IPS-15b (cell line): ENCODE measurements around the gene CLDN6.

Experiments
- H3K27me3 ChIP-seq: one replicate; pipeline ENCODE4 v1.6.1; 2013; ENCODE audit warnings: low read length; ENCODE audit not compliant: control insufficient read depth, insufficient read depth
- H3K36me3 ChIP-seq: one replicate; pipeline ENCODE4 v1.6.1; 2013; ENCODE audit warnings: low read length; ENCODE audit not compliant: control insufficient read depth, insufficient read depth
- H3K4me1 ChIP-seq: one replicate; pipeline ENCODE4 v1.6.1; 2013; ENCODE audit warnings: mild to moderate bottlenecking, low read length; ENCODE audit not compliant: control insufficient read depth, insufficient read depth
- H3K4me3 ChIP-seq: one replicate; pipeline ENCODE4 v1.5.1; 2013; ENCODE audit warnings: low read depth, low read length
- H3K9ac ChIP-seq: one replicate; pipeline ENCODE4 v1.6.1; 2013; ENCODE audit warnings: low read depth, mild to moderate bottlenecking, low read length
- H3K9me3 ChIP-seq: one replicate; pipeline ENCODE4 v1.6.1; 2013; ENCODE audit warnings: mild to moderate bottlenecking, low read length; ENCODE audit not compliant: control insufficient read depth, insufficient read depth

Gene CLDN6

GRCh38 chr16:2976673-2977072, 41.3 kb downstream of the CLDN6 start:
- no peaks in the 10 kb centered on the region for H3K9me3 ChIP-seq
- no peak overlapping the region for H3K4me3 ChIP-seq
- H3K36me3 ChIP-seq = peaks cover 62% of the 10 kb centered on the region
- H3K27me3 ChIP-seq = no peaks in the 10 kb centered on the region
- H3K9ac ChIP-seq = no peak overlapping the region
- H3K4me1 ChIP-seq = peaks cover 2% of the 10 kb centered on the region

GRCh38 chr16:2976201-2976600, 41.8 kb downstream of the CLDN6 start:
- H3K36me3 ChIP-seq = peaks cover 65% of the 10 kb centered on the region

GRCh38 chr16:2975161-2975795, 42.7 kb downstream of the CLDN6 start:
- peaks cover 3% of the 10 kb centered on the region for H3K4me1 ChIP-seq
- H3K27me3 ChIP-seq = no peaks in the 10 kb centered on the region
- peaks cover 66% of the 10 kb centered on the region for H3K36me3 ChIP-seq
- H3K4me3 ChIP-seq = no peak overlapping the region
- H3K9ac ChIP-seq = no peak overlapping the region
- H3K9me3 ChIP-seq = no peaks in the 10 kb centered on the region

More at GRCh38 chr16:2976201-2976600, 41.8 kb downstream of the CLDN6 start:
- Histone ChIP-seq H3K27me3 (no peaks in the 10 kb centered on the region), H3K4me1 (no peaks in the 10 kb centered on the region), H3K9me3 (no peaks in the 10 kb centered on the region), H3K9ac (no peak overlapping the region), H3K4me3 (no peak overlapping the region)

DNA sequence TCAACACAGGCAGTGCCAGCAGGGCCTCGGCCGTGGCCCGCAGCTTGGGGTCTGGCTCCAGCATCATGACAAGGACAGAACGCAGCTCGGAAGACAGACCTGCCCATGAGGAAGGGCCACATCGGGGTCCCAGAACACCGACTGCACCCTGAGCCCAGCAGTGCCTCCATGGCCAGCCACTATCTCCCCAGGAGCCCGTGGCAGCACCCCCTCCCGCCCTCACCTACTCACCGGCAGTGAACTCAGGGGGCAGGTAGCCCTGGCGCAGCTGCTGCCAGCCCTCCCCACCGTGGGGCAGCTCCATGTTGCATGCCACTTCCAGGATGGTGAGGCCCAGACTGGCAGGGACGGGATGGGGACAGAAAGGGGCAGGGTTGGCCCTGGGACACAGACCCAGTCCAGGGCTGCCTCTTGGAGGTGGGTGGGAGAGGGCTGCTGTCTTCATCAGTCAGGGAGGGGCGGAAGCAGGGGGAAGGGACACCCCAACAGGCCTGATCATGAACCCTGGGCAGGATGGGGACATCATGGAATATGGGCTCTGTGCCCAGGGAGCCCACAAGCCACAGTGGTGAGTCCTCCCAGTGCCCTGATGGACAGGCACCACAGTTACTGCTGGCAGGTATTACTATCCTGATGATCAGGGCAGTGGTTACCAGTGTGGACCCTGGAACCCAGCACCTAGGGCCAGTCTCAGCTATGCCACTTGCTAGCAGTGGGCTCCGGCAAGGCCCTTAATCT, 43.5 kb downstream of the CLDN6 start:
- Histone ChIP-seq H3K9me3 (no peaks in the 10 kb centered on the region), H3K27me3 (no peaks in the 10 kb centered on the region), H3K4me3 (no peak overlapping the region), H3K4me1 (peaks cover 3% of the 10 kb centered on the region), H3K9ac (no peak overlapping the region), H3K36me3 (peaks cover 65% of the 10 kb centered on the region)

GRCh38 chr16:2973605-2974318, 44.2 kb downstream of the CLDN6 start:
- H3K9ac ChIP-seq = no peak overlapping the region
- H3K36me3 ChIP-seq = peaks cover 63% of the 10 kb centered on the region

DNA sequence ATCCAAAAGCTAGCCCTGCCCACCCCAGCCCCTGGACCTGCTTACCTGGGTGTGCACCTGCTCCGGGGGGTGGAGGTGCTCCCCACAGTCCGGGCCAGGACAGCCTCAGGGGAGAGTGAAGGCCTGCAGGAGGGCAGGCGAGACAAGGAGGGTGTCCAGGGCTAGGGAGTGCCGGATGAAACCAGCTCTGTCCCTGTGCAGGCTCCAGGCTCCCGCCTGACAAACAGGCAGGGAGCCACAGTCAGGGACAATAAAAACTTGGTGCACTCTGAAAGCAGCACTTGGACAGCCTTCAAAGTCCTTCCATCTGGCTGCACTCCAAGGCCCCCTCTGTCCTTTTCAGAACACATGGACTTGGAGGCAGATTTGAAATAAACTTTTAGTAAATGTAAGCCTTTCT, 44.9 kb downstream of the CLDN6 start:
- Histone ChIP-seq H3K4me1 (peaks cover 4% of the 10 kb centered on the region), H3K9me3 (no peaks in the 10 kb centered on the region), H3K9ac (no peak overlapping the region), H3K4me3 (no peak overlapping the region), H3K27me3 (no peaks in the 10 kb centered on the region), H3K36me3 (peaks cover 60% of the 10 kb centered on the region)

More at GRCh38 chr16:2973605-2974318, 44.2 kb downstream of the CLDN6 start:
- no peak overlapping the region for H3K4me3 ChIP-seq
- H3K27me3 ChIP-seq = no peaks in the 10 kb centered on the region
- peaks cover 3% of the 10 kb centered on the region for H3K4me1 ChIP-seq
- H3K9me3 ChIP-seq = no peaks in the 10 kb centered on the region

GRCh38 chr16:2971985-2972784, 45.8 kb downstream of the CLDN6 start:
- H3K9ac ChIP-seq = no peak overlapping the region

DNA sequence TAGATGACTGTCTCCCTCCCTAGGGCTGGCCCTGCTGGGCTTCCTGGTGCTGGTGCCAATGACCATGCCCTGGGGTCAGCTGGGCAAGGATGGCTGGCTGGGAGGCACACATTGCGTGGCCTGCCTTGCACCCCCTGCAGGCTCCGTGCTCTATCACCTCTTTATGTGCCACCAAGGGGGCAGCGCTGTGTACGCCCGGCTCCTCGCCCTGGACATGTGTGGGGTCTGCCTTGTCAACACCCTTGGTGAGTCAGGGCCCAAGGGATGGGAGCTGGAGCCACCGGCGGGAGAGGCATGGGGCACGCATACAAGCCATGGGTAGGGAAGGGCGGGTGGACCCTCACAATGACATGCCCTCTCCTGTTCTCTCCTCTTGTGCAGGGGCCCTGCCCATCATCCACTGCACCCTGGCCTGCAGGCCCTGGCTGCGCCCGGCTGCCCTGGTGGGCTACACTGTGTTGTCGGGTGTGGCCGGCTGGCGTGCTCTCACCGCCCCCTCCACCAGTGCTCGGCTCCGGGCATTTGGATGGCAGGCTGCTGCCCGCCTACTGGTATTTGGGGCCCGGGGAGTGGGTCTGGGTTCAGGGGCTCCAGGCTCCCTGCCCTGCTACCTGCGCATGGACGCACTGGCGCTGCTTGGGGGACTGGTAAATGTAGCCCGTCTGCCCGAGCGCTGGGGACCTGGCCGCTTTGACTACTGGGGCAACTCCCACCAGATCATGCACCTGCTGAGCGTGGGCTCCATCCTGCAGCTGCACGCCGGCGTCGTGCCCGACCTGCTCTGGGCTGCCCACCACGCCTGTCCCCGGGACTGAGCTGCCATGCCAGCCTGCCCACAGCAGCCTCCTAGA, 46.6 kb downstream of the CLDN6 start:
- peaks cover 46% of the 10 kb centered on the region for H3K36me3 ChIP-seq

More at GRCh38 chr16:2971985-2972784, 45.8 kb downstream of the CLDN6 start:
- Histone ChIP-seq H3K36me3 (peaks cover 54% of the 10 kb centered on the region), H3K9me3 (no peaks in the 10 kb centered on the region), H3K27me3 (peaks cover 4% of the 10 kb centered on the region), H3K4me3 (no peak overlapping the region), H3K4me1 (peaks cover 5% of the 10 kb centered on the region)

GRCh38 chr16:2970563-2970962, 47.4 kb downstream of the CLDN6 start:
- H3K36me3 ChIP-seq = peaks cover 40% of the 10 kb centered on the region
- H3K9ac ChIP-seq = peak overlapping the region; percentile 37
- H3K4me3 ChIP-seq = peak overlapping the region; percentile 72

More for the DNA sequence above, 46.6 kb downstream of the CLDN6 start:
- Histone ChIP-seq H3K9me3 (no peaks in the 10 kb centered on the region), H3K4me3 (peak overlapping the region; percentile 72), H3K9ac (no peak overlapping the region), H3K4me1 (peaks cover 5% of the 10 kb centered on the region), H3K27me3 (peaks cover 4% of the 10 kb centered on the region)

DNA sequence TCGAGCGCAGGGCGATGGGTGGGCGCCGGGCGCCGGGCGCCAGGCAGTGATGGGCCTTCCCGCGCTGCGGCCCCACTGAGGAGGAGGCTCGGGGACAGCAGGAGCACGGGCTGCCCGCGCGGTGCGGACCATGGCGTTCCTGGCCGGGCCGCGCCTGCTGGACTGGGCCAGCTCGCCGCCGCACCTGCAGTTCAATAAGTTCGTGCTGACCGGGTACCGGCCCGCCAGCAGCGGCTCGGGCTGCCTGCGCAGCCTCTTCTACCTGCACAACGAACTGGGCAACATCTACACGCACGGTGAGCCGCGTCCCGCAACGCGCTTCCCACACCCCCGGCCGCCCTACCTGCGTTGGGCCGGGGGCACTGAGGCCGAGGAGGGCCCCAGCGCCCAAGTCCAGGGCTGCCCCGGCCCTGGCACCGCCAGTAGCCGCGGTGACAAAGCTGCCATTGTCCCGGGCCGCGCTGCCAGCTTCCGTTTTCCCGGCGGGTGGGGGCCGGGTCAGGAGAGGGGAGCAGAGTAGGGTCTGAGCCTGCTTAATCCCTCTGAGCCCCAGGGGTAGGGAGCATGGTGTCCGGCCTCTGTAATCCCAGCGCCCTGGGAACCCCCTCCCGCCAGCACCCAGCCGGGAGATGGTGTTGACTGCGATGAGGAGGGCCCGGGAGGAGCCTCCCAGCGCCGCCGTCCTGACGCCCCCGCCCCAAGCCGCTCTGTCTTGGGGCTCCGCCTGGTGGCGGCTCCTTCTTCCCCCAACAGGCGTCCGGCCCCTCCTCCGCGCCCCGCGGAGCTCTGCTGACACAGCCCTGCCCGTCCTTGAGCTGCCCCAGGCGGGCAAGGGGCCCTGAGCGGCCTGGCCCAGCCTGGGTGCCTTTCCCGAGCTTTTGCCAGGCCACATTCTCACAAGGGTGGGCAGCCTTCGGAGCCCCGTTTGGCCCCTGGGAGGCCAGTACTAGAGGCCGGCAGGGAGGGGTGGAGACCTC, 48.1 kb downstream of the CLDN6 start:
- Histone ChIP-seq H3K27me3 (peaks cover 4% of the 10 kb centered on the region), H3K9ac (peak overlapping the region; percentile 60), H3K4me1 (peaks cover 5% of the 10 kb centered on the region), H3K9me3 (no peaks in the 10 kb centered on the region), H3K4me3 (peak overlapping the region; percentile 72), H3K36me3 (peaks cover 33% of the 10 kb centered on the region)

More at GRCh38 chr16:2970563-2970962, 47.4 kb downstream of the CLDN6 start:
- peaks cover 5% of the 10 kb centered on the region for H3K4me1 ChIP-seq
- no peaks in the 10 kb centered on the region for H3K9me3 ChIP-seq
- peaks cover 4% of the 10 kb centered on the region for H3K27me3 ChIP-seq
